Stimulated activated CD8-positive, alpha-beta memory T cell treated with anti-CD3 and anti-CD28 coated beads, Interleukin-7, amount 100 ng/mL, for 1 hour (primary cell): ENCODE results near the gene EPB41L5.
"Not testable (repeated sequence)": the region's sequence is repeated elsewhere in the genome, so short reads cannot be mapped to it uniquely, and the experiment has no call there.

ENCODE experiments used
- DNase-seq, 2 donors: peaks; one replicate each; pipeline ENCODE4 v3.0.0-alpha.2; 2020; ENCODE audit warnings: low read depth in 2 of 2

EPB41L5 gene

GRCh38 chr2:120100627-120101026, 87.8 kb downstream of the EPB41L5 start:
- DNase-seq, result no peak

- no peak for DNase-seq
Measured at GRCh38 chr2:120103723-120104467, 91.0 kb downstream of the EPB41L5 start.

- no peak for DNase-seq
Measured at GRCh38 chr2:120104772-120105171, 91.9 kb downstream of the EPB41L5 start.

GRCh38 chr2:120105360-120105759, 92.5 kb downstream of the EPB41L5 start:
- DNase-seq, result no peak

- DNase-seq, result no peak
Measured at GRCh38 chr2:120108049-120108448, 95.2 kb downstream of the EPB41L5 start.

GRCh38 chr2:120108749-120109148, 95.9 kb downstream of the EPB41L5 start:
- DNase-seq, result no peak

- DNase-seq, result no peak
Measured at GRCh38 chr2:120109186-120110061, 96.5 kb downstream of the EPB41L5 start.

GRCh38 chr2:120110062-120110362, 97.1 kb downstream of the EPB41L5 start:
- DNase-seq, result no peak

GRCh38 chr2:120110507-120110906, 97.6 kb downstream of the EPB41L5 start:
- DNase-seq, result no peak

- DNase-seq, result no peak
Measured at GRCh38 chr2:120111193-120111592, 98.3 kb downstream of the EPB41L5 start.

GRCh38 chr2:120118018-120118417, 105.1 kb downstream of the EPB41L5 start:
- DNase-seq, result no peak

GRCh38 chr2:120118471-120118870, 105.6 kb downstream of the EPB41L5 start:
- no peak for DNase-seq

GRCh38 chr2:120121337-120121736, 108.5 kb downstream of the EPB41L5 start:
- DNase-seq, result not testable (repeated sequence)

GRCh38 chr2:120123090-120123489, 110.2 kb downstream of the EPB41L5 start:
- no peak for DNase-seq

- DNase-seq, result no peak
Measured at GRCh38 chr2:120125195-120125594, 112.3 kb downstream of the EPB41L5 start.

GRCh38 chr2:120128216-120128615, 115.3 kb downstream of the EPB41L5 start:
- DNase-seq, result no peak

GRCh38 chr2:120132190-120132589, 119.3 kb downstream of the EPB41L5 start:
- no peak for DNase-seq

GRCh38 chr2:120132691-120133090, 119.8 kb downstream of the EPB41L5 start:
- no peak for DNase-seq

- DNase-seq, result no peak
Measured at GRCh38 chr2:120133572-120134244, 120.8 kb downstream of the EPB41L5 start.

- no peak for DNase-seq
Measured at GRCh38 chr2:120134263-120134662, 121.4 kb downstream of the EPB41L5 start.

- DNase-seq, result not testable (repeated sequence)
Measured at GRCh38 chr2:120135013-120135412, 122.1 kb downstream of the EPB41L5 start.

- no peak for DNase-seq
Measured at GRCh38 chr2:120140866-120141265, 128.0 kb downstream of the EPB41L5 start.
